NCI-H1694 treated with DMSO at 0.1 percent for 48 hours (cell line): ENCODE results near the gene ERC2.

ENCODE experiments used
- DNase-seq: peaks from one replicate; lab custom pipeline; 2025; lab: John Stamatoyannopoulos, UW

The ERC2 gene

DNA sequence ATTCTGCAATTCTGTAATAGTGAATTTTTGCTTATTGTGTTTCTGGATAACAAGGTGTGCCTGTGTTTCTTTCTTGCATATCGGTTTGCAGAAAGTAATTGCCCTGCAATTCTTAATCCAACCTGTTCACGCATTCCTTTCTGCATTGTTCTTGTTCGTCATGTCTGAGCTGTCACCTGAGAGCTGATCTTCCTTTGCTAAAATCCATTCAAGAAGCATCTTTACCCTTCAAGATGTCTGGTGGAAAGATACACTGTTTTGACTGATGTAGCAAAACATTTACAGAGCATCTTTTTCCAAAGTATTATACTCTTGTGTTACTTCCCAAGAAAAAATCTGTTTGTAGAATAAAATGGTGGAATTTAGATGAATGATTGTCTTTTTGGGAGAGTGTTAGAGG is 822.1 kb downstream of the ERC2 start:
- no peak for DNase-seq

DNA sequence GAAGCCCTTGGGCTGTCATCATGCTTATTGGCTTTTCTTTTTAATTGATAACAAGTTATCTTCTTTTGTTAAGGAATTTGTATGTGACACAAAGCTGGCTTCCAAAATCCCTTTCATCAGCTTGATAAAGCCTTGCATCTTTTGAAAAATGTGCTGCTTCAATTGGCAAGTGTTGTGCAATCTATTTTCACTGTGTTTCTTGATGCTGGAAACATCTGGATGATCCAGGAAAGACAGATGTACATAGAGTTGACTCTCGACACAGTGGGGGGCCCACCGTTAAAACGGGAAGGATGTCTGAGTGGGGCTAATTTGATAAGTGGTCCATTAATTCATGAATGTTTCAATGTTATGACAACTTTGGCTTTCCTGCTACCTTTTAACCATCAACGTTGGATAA is 822.8 kb downstream of the ERC2 start:
- no peak for DNase-seq

DNA sequence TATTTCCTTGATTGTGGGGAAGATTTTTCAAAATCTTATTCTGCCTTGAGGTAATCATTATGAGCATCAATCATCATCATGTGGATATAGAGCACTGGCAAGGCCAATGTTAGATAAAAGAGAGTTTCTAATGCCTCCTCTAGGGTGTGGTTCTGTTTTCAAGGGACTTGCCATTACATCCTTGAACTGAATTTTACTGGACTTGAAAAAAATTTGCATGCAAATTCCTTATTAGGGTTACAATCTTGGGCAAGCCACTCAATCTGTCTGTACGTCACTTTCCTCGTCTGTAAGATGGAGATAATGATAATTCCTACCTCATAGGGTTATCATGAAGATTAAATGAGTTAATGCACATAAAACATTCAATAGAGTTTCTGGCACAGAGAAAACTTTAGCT is 825.0 kb downstream of the ERC2 start:
- no peak for DNase-seq

DNA sequence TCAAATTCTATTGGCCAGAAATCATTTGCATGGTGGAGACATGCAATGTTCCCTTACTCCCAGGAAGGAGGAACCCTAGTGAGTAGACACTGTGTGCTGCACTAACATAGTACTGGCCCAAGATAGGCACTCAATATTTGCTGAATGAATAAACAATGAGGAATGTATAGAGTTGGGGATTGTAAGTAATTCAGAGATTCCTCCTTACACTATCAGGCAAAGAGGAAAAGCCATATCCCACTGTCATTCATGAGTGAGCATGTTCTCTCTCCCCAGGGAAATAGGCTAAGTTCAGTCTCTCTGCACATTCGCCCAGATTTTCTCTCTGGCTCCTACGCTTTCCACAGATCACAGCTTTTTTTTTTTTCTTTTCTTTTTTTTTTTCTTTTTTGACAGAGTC is 826.3 kb downstream of the ERC2 start:
- DNase-seq: no peak

DNA sequence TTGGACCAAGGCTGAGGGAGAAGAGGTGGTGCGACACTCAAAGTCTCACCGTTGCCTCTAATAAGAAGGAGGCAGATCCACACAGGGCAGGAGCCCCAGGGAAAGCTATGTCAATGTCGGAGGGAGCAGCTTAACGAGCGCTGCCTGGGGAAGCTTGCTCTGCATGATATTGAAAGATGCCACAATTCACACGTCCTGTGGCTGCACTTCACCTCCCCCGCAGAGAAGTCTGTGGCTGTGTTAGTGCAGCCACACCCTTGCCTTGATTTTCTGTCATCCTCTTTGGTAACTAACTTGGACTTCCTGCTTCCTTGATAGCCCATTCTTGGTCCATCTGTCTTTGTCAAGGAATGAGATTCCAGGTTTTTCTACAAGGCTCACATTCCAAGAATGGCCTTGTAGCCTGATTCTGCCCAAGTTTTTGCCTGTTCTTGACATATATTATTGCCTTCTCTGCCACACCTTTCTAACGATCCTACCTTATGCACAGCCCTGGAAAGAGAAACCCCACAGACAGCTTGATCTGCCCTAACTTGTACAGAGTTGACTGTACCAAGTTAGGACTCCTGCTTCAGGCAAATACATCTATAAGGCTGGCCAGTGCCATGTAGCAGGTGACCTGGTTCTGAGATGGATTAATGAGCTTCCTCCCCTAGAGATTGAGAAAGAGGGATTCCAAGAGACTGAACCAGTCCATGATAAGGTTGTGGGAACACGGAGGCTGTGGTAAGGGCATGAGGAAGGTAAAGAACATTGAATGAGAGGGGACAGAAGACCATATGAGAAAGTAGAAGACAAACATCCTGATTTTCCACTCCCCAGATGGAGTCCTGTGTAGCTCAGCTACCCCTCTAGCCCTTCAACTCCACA is 828.1 kb downstream of the ERC2 start:
- no peak for DNase-seq

DNA sequence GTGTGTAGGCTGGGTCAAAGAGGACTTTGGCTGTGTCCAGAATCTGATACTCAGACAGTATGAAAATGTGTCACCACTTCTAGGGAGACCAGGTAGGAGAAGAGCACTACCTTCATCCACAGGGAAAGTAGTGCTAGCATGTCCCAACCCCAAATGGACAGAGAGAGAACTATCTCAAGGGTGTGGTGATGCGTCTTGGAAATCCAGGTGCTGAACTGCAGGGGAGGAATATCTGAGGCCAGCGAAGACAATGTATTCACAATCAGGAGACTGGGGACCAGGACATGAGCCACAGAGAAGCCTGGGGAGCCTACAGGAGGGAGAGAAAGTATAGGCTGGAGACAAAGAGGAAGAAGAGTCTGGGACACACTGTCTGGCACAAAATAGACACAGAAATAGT is 829.1 kb downstream of the ERC2 start:
- DNase-seq: no peak

DNA sequence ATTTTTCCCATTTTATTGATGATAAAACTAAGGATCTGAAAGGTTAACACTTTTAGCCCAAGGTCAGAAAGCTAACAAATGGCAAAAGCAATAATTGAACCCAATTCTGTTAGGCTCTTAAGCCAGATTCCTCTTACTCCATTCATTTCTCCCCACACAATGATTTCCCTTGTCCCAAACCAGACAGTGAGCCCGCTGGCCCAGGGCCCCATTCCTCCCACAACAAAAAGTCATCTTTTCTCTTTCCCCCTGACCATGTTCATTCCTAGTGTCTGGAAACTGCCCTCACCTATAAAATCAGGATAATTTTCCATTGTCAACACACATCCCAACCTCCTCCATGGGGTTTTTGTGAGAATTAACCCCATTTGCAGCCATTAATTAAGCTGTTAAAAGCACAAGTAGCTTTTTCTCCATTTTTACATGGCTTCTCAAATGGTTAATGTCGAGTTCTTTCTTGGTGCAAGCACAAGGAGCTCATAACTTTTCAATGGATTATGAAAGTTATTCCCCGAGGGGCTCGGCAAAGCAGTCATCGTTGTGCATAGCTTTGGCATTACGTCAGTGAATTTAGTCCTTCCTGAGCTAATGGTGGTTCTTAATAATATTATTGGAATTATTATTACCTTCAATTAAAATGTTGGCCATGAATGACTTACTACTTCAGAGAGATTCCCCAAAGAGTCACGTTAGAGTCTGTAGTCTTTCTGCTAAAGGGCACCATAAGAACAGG is 830.2 kb downstream of the ERC2 start:
- no peak for DNase-seq

DNA sequence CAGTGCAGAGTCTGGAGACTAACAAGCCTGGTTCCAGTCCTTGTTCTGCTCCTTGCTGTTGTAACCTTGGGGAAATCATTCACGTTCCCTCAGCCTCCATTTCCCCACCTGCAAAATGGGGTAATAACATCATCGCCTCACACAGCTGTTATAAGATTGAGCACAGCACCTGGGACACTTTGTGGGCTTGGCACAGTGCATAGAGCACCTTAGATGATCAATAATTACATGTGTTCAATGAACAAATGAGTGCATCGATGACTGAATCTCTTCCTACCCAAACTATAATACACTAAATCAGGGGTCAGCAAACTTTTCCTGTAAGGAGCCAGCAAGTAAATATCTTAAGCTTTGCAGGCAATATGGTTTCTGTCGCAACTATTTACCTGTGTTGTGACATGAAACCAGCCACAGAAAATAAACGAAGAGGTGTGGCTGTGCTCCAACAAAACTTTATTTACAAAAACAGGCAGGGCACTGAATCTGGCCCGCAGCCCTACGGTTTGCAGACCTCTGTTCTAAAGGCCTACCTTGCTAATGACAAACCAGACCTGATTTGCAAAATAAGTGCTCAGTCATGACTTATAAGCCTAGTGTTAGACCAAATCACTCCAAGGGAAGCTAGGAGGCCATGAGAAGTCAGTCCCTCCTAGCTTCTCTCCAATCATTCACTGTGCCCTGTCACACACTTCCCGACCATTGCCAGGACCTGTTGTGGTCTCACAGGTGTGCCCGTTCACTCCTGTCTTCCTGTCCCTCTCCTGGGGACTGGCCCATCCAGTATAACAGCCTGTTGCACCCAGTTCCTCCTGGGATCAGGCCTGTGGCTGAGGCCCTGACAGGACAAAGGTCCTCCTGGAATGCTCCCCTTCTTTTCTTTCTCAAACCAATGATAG is 831.7 kb downstream of the ERC2 start:
- no peak for DNase-seq

DNA sequence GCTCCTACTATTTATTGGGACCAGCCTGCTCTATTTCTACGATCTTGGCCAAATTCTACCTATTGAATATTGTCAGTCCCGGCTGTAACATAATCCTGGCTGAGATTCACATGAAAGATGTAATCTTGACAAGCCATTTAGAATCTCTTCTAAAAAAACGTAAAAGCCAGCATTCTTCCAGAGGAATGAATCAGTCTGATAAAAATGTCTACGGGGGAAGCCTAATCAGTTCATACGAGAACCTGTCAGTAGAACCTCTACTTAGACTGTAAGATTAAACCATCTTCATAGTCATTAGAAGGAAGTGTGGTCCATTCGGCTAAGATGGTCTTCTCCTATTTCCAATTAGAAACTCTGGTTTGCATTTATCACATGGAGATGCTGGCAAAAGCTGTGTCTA is 833.9 kb downstream of the ERC2 start:
- DNase-seq: no peak

DNA sequence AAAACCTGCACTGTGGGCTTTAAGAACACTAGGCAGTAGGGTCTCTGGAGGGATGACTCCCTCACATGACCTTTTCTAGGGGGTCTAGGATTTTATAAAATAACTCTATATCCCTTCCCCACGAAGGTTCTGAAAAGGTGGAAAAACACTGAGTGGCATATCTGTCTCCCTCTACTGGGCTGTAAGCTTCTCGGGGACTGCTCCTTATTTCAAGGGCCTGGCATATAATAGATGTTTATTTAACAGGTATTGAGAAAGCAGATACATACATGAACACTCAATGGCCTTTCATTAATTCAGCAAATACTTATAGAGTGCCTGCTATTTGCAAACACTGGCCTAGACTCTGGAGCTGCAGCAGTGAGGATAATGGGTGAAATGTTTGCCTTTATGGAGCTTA is 834.9 kb downstream of the ERC2 start:
- no peak for DNase-seq

DNA sequence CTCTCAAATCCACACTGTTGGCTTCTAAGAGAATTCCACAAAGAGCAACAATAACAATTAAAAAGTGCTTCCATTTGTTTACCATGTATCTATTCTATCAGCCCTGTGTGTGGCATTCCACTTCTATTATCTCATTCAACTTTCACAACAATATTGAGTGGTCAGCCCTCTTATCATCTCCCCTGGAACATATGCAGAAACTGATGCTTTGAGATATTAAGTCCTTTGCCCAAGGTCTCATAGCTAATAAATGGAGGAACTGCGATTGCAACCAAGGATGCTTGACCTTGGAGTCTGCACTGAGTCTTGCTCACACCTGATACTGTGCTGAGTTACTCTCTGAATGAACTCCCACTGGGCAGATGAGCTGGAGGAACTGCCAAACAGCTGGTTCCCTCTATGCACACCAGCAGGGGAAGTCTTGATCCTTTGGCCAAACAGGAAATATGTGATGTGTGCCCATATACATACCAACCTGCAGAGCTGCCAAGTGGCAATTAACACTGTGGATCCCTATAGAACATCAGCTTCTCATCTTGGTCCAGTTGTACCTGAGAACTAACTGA is 836.4 kb downstream of the ERC2 start:
- DNase-seq: no peak

DNA sequence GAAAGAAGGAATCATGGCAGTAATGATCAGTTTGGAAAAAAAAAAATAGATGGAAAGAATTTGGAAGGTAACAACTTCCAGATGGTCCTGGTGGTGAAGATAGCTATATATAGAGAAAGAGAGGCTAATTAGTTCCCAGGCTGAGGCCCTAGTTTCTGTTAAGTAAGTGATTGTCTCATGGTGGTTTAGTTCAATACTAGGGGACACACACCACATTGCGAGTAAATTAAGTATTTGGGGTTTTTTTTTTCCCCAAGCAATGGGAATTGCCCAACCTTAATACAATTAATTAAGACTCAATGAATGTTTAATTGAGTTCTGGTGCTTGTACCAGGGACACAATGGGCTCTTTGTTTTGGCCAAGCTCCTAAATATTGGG is 837.4 kb downstream of the ERC2 start:
- DNase-seq: no peak

DNA sequence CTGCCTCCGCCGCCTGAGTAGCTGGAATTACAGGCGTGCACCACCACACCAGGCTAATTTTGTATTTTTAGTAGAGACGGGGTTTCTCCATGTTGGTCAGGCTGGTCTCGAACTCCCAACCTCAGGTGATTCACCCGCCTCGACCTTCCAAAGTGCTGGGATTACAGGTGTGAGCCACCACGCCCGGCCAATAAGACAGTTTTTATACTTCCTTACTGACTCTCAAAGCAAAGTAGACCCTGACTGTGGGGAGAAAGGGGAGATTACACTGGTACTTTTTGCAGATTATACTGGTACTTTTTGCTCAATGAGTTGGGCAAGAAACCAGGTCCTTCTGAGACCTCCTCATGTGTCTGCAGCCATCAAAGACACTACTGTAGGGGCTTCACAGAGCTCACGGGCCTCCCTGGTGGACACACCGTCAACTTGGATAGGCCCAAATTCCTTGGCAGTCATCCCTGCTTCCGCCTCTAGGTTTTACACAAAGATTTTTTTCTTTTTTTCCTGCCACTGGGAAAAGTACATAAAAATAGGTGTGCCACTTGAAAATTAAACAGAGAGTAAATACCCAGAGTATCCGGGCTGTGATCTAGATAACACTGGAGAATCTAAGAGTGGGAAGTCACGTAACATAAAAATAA is 837.9 kb downstream of the ERC2 start:
- no peak for DNase-seq

DNA sequence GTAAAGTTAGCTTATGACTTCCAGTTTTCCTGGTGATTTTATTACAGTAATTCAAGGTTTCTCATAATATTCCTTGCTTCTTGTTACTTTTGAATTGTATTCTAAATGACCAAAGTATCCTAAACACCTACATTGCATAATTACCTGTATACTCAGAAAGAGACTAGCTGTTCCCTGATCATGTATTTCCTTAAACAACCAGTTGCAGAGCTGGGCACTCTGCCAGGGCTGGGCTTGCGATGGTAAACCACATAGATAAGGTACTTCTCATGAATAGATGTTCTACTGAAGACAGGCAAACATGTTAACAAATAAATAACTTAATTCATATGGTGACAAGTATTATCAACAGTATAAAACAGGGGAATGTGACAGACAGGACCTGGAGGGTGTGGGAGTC is 838.8 kb downstream of the ERC2 start:
- no peak for DNase-seq

DNA sequence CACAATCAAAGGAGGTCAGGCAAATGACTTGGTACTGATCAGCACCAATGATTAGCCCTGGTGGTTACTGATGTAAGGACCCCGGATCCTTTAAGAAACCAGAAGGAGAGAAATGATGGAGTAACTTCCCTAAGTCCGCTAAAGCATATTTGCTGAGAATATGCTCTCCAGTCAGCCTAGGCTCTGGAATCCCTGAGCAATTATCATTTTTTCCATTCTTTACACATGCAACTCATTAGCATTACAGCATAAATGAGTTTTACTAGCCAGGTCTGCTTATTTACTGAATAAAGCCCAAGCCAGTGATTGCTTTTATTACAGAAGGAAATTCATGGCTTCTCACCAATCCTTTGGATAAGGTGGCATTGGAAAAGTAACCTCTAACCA is 842.0 kb downstream of the ERC2 start:
- DNase-seq: no peak

DNA sequence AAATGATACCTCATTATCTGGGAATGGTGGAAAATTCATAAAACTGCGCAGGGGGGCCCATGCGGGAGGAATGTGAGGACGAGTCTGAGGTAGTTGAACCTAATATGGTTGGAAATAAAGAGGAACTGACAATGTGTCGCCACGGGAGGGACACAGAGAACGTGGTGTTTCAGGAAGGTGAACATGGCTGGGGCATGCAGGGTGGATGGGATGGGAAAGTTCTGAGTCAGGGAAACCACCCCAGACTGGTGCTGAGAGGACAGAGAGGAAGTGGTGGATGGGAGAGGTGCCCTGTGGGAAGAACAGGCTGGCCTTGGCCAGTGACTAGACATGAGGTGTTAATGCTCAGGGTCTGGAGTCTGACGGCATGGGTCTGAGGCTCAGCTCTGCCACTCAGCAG is 844.0 kb downstream of the ERC2 start:
- no peak for DNase-seq

DNA sequence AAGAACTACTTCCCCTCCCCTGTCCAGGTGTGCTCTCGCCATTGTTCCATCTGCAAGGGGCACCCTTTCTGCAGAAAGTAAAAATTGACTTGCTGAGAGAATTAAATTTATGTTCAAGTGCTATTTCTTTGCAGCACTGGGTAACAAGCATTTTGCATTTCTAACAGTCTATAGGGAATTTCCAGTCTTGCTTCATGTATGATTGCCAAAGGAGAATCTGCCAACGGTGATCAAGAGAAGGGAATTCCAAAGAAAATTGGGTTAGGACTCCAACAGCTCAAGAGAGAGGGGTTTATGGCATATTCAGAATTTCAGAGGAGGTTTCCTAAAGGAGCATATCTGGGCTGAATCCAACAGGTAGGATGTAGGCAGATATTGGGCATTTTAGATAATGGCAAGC is 844.5 kb downstream of the ERC2 start:
- no peak for DNase-seq

DNA sequence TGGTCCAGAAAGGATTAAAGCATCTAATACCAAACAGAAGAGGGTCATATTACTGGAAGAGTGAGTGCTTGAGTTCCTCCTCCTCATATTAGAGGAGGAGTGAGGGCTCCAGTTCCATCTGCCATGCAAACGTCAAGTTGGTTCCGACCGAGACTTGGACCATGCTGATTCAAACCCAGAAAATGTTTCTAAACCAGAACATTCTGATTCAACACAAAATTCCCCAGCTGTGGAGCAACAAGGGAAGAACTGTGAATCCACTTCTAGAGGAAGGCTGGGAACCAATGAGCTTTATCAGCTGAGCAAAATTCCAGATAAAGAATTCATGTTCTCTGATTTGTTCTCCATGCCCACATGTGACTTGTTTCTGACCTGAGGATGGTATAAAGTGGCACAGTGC is 845.5 kb downstream of the ERC2 start:
- DNase-seq: no peak

DNA sequence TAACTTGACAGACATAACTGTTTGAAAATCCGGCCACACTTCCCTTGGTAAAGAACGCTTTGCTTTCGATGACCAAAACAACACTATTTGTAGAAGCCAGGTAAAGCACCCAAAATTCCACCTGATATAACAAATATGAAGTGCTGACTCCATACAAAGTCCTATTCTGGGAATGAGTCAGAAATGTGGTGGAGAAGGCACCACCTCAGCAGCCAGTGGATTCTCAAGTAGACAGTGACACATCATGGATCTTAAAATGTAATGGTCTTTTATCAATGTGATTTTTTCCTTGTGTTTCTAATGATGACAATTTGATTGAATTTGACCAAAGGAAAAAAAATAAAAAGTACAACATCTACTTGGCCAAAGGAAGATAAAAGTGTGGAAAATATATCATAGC is 846.2 kb downstream of the ERC2 start:
- no peak for DNase-seq

DNA sequence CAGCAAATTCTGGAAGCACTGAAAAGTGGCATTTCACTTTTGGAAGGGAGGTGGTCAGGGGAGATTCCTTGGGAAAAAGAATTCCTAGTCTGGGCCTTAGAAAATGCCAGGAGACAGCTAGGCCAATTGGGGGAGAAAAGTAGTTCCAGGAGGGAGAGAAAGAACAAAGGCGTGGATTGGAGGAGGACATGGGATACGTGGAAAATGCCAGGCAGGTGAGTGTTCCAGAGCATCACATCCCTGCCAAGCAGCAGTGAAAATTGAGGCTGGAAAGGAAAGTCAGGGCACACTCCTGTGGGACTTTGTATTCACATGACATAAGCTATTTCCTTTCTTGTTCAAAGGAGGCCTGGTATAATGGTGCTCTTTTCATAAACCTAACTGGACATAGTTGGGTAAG is 846.6 kb downstream of the ERC2 start:
- DNase-seq: no peak

DNA sequence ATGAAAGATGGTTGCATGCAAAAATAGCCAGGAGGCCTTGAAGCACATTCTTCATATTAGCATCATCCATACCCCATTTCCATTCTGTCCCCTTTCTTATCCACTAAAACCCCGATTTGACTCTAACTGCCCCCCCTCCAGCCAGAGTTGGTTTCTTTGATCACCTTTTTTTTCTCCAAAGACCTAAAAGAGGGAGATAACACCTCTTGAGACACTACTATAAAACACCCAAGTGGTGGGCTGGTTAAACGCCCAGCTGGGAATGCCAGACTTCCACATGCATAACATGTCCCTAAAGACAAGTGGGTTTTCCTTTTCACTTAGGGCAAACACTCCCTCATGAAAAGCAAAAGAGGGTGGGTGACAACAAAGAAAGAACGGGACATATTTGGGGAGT is 847.2 kb downstream of the ERC2 start:
- DNase-seq: no peak
